OCI-LY3 (cell line): ENCODE results near the gene SHLD3.
"Not testable (repeated sequence)": the region's sequence is repeated elsewhere in the genome, so short reads cannot be mapped to it uniquely, and the experiment has no call there.

Experiments used
- H2AFZ ChIP-seq: fragments of 200-600, 300-600 bp; shearing (Covaris generic); 2 replicates; pipeline ENCODE4 v1.6.0; 2014; ENCODE audit warnings: antibody characterized with exemption, low read depth, low read length
- H3K27ac ChIP-seq: fragments of 200-600, 300-600 bp; sonication (generic); 2 replicates; pipeline ENCODE4 v1.5.1; 2014; ENCODE audit warnings: mild to moderate bottlenecking, low read length, moderate library complexity, mixed read lengths
- H3K27me3 ChIP-seq: fragments of 200-600, 300-600 bp; sonication (generic); 2 replicates; pipeline ENCODE4 v1.6.1; 2014; ENCODE audit warnings: low read depth, low read length, mixed read lengths
- H3K36me3 ChIP-seq: fragments of 200-600, 300-600 bp; sonication (generic); replicated peaks from 2 replicates; pipeline ENCODE3; 2014; ENCODE audit warnings: low read depth, low read length, mixed read lengths
- H3K4me1 ChIP-seq: fragments of 300-600, 200-600 bp; sonication (generic); 2 replicates; pipeline ENCODE4 v1.6.1; 2014; ENCODE audit warnings: low read length, mixed read lengths
- H3K4me2 ChIP-seq: fragments of 200-600, 300-600 bp; sonication (generic); 2 replicates; pipeline ENCODE4 v1.6.1; 2014; ENCODE audit warnings: low read length, mixed read lengths
- H3K4me3 ChIP-seq: fragments of 300-600, 200-600 bp; sonication (generic); 2 replicates; pipeline ENCODE4 v1.5.1; 2014; ENCODE audit warnings: antibody characterized with exemption, mild to moderate bottlenecking, low read length, moderate library complexity
- H3K79me2 ChIP-seq: fragments of 300-600, 200-600 bp; shearing (Covaris generic); 2 replicates; pipeline ENCODE4 v1.6.1; 2014; ENCODE audit warnings: mild to moderate bottlenecking, low read length, mixed read lengths
- H3K9ac ChIP-seq: fragments of 300-600, 200-600 bp; shearing (Covaris generic); 2 replicates; pipeline ENCODE4 v1.6.0; 2014; ENCODE audit warnings: mild to moderate bottlenecking, low read length, moderate library complexity
- H3K9me3 ChIP-seq: fragments of 200-600, 300-600 bp; shearing (Covaris generic); 2 replicates; pipeline ENCODE4 v1.6.1; 2014; ENCODE audit warnings: low read length, mixed read lengths; ENCODE audit not compliant: insufficient read depth
- H4K20me1 ChIP-seq: fragments of 200-600, 300-600 bp; sonication (generic); 2 replicates; pipeline ENCODE4 v1.6.1; 2016; ENCODE audit warnings: low read length, mixed read lengths; ENCODE audit not compliant: insufficient read depth
- EZH2phosphoT487 ChIP-seq: fragments of 200-600 bp; shearing (Covaris generic); IDR thresholded peaks from 2 replicates; pipeline ENCODE4 v1.6.1; 2018; ENCODE audit warnings: antibody characterized with exemption, mixed run types, low read depth
- TF ChIP-seq, protein P1 (sequence below): fragments of 200-600, 300-600 bp; sonication (generic); IDR thresholded peaks from 2 replicates; pipeline ENCODE4 v1.5.1; 2014; ENCODE audit warnings: antibody characterized with exemption, low read length, low read depth

SHLD3 gene, protein sequence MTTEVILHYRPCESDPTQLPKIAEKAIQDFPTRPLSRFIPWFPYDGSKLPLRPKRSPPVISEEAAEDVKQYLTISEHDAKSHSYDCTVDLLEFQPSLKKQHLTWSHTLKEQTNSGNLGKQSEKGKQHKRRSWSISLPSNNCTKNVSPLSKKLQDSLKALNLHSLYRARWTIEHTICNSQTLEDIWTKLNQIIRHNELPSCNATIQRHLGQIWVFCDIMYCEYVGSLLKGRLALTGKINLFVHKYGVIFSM

DNA sequence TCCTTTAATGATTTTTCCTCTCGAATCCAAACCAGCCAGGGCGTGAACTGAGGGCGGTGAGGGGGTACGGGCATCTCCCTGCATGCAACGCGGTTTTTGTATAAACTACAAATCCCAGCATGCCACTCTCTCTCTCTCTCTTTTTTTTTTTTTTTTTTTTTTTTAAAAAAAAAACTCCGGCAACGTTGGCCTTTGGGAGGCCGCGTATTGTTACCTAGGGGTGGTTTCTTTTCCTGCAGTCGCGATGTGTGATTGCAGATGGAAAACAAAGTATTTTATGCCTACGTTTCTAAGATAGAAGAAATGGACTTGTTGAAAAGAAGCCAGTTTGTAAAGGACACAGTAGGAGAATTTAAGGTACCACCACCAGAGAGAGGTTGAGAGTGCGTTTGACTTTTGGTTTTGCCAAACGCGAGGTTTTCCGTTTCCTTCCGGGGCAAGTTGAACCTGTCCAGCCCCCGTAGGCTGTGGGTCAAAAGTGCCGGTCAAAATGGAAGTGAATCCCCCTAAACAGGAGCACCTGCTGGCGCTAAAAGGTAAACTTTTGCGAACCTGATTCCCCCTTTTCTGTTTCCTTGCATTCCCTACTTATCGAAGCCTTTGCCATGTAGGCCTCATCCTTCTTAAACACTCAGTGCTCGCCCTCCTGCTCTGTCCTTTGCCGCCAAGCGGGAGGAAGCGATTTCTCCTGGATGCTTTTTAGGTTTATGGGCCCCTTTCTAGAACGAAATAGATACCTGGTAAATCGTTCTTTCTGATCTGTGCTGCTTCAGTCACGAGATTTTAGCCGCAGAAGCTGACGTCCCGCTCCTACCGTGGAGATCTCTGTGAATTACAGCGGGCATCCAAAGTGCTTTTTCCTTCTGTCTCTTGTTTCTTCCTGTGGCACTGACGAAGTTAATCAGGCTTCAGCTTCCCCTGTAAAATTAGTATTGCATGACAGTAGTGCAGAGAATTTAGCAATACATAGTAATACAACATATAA lies at the start of gene SHLD3, which contains the start of gene TRAPPC13:
TSS of gene SHLD3 (plus strand) at position 457 of the 985 bp plus-strand sequence. CDS start 4,561 bp downstream, outside the sequence.
TSS of gene TRAPPC13 (plus strand) at position 457 of the 985 bp plus-strand sequence. CDS start at position 491, 34 bp downstream.
- Histone ChIP-seq H4K20me1 (no peaks in the 10 kb centered on the region), H3K27ac (peak within 1 kb of the TSS; percentile 84), H3K4me1 (peaks cover 14% of the 10 kb centered on the region), H3K9me3 (no peaks in the 10 kb centered on the region), H3K27me3 (no peaks in the 10 kb centered on the region), H3K9ac (peak within 1 kb of the TSS; percentile 89), H3K4me2 (peak within 1 kb of the TSS; percentile 91), H3K4me3 (peak within 1 kb of the TSS; percentile 96), H2AFZ (peak within 1 kb of the TSS; percentile 92), H3K79me2 (peaks cover 51% of the 10 kb centered on the region), H3K36me3 (no peaks in the 10 kb centered on the region)
- TF ChIP-seq, protein P1, sequence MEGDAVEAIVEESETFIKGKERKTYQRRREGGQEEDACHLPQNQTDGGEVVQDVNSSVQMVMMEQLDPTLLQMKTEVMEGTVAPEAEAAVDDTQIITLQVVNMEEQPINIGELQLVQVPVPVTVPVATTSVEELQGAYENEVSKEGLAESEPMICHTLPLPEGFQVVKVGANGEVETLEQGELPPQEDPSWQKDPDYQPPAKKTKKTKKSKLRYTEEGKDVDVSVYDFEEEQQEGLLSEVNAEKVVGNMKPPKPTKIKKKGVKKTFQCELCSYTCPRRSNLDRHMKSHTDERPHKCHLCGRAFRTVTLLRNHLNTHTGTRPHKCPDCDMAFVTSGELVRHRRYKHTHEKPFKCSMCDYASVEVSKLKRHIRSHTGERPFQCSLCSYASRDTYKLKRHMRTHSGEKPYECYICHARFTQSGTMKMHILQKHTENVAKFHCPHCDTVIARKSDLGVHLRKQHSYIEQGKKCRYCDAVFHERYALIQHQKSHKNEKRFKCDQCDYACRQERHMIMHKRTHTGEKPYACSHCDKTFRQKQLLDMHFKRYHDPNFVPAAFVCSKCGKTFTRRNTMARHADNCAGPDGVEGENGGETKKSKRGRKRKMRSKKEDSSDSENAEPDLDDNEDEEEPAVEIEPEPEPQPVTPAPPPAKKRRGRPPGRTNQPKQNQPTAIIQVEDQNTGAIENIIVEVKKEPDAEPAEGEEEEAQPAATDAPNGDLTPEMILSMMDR = no peak
- TF ChIP-seq EZH2phosphoT487 = no peak

- H4K20me1 ChIP-seq = no peaks in the 10 kb centered on the region
- TF ChIP-seq, protein P1 = no peak
- no peak for TF ChIP-seq EZH2phosphoT487
- no peaks in the 10 kb centered on the region for H3K9me3 ChIP-seq
- no peaks in the 10 kb centered on the region for H3K27me3 ChIP-seq
- H2AFZ ChIP-seq = no peak overlapping the region
- H3K4me2 ChIP-seq = no peak overlapping the region
- H3K4me3 ChIP-seq = no peak overlapping the region
- H3K4me1 ChIP-seq = no peaks in the 10 kb centered on the region
- H3K27ac ChIP-seq = no peak overlapping the region
- H3K9ac ChIP-seq = no peak overlapping the region
- peaks cover 4% of the 10 kb centered on the region for H3K36me3 ChIP-seq
- no peaks in the 10 kb centered on the region for H3K79me2 ChIP-seq
Measured at GRCh38 chr5:65577141-65577540, 47.7 kb upstream of the SHLD3 start.

DNA sequence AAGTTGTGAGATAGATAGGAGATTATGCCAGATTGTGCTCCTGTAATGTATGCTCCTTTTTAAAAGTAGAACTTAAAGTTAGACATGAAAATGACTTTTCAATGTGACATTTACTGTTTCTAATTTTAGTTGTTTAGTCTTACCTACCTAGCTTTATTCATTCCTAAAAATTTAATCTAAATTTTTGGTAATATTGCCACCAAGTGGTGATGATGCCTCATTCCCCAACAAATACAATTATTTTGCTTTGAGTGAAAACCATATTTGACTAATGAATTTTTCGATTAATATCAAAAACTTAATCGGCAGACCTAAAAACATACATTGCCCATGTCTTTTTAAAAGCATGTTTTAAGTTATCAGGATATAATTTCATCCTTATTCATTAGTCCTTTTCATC lies 36.1 kb upstream of the SHLD3 start:
- H3K27me3 ChIP-seq = no peaks in the 10 kb centered on the region
- H4K20me1 ChIP-seq = no peaks in the 10 kb centered on the region
- H3K4me3 ChIP-seq = no peak overlapping the region
- no peak overlapping the region for H2AFZ ChIP-seq
- TF ChIP-seq, protein P1 = no peak
- no peak for TF ChIP-seq EZH2phosphoT487
- H3K36me3 ChIP-seq = peaks cover 22% of the 10 kb centered on the region
- no peaks in the 10 kb centered on the region for H3K4me1 ChIP-seq
- no peak overlapping the region for H3K9ac ChIP-seq
- H3K27ac ChIP-seq = no peak overlapping the region
- H3K79me2 ChIP-seq = no peaks in the 10 kb centered on the region
- no peaks in the 10 kb centered on the region for H3K9me3 ChIP-seq
- no peak overlapping the region for H3K4me2 ChIP-seq

DNA sequence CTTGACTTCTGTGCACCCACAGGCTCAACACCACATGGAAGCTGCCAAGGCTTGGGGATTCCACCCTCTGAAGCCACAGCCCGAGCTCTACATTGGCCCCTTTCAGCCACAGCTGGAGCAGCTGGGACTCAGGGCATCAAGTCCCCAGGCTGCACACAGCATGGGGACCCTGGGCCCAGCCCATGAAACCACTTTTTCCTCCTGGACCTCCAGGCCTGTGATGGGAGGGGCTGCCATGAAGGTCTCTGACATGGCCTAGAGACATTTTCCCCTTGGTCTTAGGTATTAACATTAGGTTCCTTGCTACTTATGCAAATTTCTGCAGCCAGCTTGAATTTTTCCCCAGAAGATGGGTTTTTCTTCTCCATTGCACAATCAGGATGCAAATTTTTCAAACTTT lies 23.1 kb upstream of the SHLD3 start:
- H3K4me1 ChIP-seq, H3K4me3 ChIP-seq, H3K9me3 ChIP-seq, H3K36me3 ChIP-seq, H3K79me2 ChIP-seq, H3K27me3 ChIP-seq, H3K4me2 ChIP-seq, H2AFZ ChIP-seq, H3K9ac ChIP-seq, H4K20me1 ChIP-seq, H3K27ac ChIP-seq: not testable (repeated sequence)
